GDM1 (cell line): Measurements from ENCODE around the gene CRYBG1.
"Not testable (repeated sequence)": the region's sequence is repeated elsewhere in the genome, so short reads cannot be mapped to it uniquely, and the experiment has no call there.

Experiments
- DNase-seq: peaks from one replicate; lab custom pipeline; 2025; lab: John Stamatoyannopoulos, UW

The CRYBG1 gene

DNA sequence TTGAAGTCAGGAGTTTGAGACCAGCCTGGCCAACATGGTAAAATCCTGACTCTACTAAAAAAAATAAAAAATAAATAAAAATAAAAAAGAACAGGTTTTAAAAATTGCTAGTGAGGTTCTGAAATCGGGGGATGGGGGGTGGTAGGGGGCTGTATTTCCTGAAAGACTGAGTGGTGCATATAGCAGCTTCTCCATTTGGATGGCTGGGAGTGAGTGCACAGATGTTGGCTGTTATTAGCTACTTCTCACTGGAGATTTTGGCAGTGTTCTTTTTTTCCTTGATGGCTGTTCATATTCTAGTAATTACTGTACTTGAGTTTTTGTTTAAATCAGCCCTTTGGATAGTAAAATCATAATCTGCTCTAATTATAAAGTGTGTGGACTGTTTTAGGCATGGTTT lies 189.0 kb downstream of the CRYBG1 start:
- no peak for DNase-seq

DNA sequence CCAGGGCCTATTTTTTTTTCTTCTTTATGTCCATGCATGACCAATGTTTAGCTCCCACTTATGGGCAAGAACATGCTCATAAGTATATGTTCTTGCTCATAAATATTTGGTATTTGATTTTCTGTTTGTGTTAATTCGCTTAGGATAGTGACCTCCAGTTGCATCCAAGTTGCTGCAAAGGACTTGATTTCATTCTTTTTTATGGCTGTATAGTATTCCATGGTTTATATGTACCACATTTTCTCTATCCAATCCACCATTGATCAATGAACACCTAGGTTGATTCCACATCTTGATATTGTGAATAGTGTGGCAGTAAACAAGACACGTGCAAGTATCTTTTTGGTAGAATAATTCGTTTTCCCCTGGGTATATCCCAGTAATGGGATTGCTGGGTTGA lies 190.6 kb downstream of the CRYBG1 start:
- DNase-seq = no peak

DNA sequence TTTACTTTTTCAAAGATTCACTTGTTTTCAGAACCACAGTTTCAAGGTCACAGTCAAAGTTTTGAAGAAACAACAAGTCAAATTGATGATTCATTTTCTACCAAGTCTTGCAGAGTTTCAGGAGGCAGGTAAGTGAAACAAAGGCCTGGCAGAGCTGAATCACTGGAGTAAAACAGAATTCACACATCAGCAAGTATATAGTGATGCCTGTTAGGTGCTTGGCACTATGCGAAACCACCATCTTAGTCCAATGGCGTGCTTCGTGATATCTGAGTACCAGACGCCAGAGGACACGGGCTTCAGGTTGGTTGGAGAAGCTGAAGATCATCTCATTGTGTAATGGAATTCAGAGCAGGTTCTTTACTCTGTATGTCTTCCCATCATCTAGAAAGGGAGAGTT lies 192.9 kb downstream of the CRYBG1 start:
- DNase-seq = no peak

DNA sequence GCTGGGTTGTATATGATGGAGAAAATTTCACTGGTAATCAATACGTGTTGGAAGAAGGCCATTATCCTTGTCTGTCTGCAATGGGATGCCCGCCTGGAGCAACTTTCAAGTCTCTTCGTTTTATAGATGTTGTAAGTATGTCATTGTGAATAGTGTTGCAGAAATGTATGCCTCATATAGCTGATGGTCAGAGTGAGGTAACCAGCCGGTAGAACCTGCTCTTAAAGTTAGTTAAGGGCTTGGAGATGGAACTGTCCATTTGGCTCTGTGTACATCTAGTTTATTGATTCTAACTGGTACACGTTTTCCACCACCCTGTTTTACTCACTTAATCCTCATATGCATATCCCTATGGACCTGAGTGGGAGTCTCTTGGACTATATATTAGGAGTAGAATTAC lies 195.2 kb downstream of the CRYBG1 start:
- no peak for DNase-seq

DNA sequence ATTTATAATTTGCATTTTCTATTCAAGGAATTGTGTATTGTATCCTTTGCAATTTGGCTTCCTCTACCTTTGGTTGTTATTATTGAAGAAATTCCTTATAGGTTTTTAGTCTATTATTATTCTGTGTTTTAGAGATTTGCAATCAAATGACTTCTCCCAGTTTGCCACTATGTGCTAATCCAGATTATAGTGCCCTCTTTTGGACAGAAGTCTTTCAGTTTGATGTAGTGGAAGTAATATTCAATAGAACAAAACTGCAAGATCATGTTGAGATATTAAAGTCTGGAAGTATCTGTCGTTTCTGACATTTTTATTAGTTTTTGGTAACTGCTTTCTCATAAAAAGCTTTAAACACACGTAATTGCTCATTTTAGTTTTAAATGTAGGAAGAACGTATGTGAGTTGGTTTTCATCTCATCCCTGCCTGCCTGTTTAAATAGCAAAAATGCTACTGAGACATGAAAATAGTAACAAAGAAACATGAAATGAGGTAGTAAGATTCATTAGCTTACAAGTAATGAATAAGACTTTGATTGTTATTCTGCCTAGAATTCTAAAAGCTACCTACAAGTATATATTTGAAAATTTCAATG lies 195.9 kb downstream of the CRYBG1 start:
- no peak for DNase-seq

DNA sequence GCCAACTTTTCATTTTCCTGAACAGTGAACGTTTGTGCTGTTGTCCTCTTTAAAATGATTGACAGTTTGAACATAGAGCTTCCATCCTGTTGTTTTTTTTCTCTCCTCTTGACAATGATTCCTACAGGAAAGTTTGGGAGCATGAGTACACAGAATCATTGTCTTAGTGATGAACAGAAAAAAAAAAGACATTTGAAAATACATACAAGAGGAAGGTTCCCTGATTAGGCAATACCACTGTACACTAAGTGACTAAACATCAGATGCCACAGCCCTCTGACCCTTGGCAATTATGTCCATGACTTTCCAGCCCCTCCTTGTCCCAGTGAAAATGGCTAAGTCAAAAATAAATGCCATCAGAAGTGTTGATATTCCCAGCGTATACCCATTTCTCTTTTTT lies 197.3 kb downstream of the CRYBG1 start:
- DNase-seq = no peak

DNA sequence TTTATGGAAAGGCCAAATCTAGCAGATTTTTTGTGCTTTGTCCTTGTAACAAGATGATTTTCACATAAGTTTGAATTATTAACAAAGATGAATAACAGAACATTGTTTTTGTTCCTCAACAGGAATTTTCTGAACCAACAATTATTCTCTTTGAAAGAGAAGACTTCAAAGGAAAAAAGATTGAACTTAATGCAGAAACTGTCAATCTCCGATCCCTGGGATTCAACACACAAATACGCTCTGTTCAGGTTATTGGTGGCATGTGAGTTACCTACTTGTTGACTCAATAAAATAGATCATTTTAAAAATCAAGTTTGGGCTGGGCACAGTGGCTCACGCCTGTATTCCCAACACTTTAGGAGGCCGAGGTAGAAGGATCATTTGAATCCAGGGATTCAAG lies 197.8 kb downstream of the CRYBG1 start:
- no peak for DNase-seq

DNA sequence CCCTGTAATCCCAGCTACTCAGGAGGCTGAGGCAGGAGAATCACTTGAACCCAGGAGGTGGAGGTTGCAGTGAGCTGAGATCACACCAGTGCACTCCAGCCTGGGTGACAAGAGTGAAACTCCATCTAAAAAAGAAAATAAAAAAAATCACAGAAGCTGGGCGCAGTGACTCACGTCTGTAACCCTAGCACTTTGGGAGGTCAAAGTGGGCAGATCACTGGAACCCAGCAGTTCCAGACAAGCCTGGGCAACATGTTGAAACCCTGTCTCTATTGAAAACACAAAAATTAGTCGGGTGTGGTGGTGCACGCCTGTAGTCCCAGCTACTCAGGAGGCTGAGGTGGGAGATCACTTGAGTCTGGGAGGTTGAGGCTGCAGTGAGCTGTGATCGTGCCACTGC lies 199.1 kb downstream of the CRYBG1 start:
- DNase-seq = not testable (repeated sequence)

DNA sequence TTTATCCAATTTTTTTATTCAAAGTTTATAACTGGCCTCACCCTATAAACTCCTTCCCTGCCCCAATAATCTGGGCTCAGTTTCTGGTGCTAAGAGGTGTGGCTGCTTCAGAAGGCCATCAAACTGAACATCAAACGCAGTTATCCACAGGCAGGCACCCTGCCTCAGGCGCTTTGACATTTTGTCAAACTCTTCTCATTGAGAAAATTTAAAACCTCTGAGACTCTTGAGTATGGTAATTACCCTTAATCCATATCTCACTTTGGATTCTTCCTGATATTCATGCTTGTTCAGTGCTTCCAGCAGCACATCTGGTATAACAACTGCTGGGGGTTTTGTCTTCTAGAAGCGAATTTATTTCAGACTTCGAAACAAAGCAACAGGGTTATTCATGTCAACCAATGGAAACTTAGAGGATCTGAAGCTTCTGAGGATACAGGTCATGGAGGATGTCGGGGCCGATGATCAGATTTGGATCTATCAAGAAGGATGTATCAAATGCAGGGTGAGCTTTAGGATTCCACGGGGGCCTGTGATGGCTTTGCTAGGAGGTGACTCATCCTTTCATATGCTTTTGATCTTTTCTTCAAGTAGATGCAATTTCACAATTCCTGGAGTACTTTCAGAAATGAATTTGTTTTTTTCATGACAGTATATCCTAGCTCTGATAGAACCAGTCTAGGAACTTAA lies 200.6 kb downstream of the CRYBG1 start:
- DNase-seq = no peak

DNA sequence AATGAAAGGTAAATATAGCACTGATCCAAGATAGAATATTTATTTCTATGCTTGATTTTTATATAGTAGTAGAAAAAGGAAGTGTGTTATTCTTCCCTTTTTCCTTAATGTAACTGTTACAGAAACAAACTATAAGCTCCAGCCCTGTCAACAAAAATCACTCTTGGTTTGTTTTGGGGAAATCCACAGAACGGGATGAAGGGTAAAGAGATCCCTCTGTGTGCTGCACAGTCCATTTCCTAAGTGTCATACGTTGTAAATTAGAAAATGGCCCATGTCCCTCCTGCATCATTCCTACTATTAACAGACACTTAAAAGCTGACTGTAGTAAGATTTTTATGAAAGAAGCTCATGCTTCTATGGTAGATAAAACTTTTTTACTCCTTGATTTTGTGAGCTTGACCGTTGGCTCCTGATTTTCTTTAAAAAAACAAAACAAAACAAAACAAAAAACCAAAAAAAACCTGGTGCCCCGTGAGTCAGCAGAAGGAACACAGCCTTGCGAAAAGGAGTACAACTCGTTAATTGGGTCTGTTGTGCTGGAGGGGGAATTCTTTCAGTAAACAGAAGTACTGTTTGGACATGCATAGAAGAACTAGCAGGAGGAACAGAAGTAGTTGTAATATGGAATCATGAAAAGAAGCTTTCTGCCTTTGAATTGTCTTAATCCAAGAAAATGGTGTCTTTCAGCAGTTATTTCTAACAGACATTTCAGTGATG lies 201.3 kb downstream of the CRYBG1 start:
- DNase-seq = no peak

DNA sequence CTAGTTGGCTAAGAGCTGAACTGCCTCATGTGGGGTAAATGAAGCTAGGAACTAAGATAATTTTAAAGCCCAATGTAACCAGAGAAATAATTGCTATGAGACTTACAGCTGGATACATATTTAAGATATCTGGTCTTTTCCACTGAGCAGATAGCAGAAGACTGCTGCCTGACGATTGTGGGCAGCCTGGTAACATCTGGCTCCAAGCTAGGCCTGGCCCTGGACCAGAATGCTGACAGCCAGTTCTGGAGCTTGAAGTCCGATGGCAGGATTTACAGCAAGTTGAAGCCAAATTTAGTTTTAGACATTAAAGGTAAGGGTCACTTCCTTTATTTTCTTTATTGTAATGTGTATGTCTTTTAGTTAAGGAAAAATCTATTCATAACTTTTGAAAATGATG lies 203.1 kb downstream of the CRYBG1 start:
- no peak for DNase-seq

DNA sequence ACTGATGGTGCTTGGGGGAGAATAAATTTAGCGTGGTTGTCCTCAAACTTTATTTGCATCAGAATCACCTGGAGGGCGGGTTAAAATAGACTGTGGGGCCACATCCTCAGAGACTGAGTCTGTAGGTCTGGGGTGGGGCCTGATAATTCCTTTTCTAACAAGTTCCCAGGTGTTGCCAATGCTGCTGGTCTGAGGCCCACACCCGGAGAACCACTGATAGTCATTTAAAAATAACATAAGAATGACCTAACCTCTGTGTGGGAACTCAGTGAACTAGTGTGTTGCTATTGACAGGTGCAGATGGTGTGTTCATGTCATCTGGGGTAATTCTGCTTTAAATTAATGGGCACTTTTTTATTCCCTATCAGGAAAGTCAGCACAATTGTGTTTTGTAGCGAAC lies 204.0 kb downstream of the CRYBG1 start:
- DNase-seq = no peak

DNA sequence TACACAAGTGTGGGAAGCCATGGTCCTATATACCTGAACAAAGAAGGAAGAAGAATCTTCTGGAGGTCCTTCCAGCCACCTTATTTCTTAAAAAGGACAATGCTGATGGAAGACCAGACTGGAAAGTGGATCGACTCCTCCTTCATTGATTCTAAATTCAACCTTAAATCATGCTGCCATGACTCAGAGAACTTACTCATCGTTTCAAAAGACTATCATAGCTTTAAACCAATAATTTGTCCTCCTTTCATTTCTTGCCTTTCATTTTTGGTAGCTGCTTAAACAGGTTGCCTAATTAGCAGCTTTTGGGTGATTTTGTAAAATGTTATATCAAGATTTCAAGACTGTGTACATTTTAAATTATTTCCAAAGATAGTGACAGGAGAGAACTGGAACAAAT lies 208.0 kb downstream of the CRYBG1 start:
- no peak for DNase-seq

DNA sequence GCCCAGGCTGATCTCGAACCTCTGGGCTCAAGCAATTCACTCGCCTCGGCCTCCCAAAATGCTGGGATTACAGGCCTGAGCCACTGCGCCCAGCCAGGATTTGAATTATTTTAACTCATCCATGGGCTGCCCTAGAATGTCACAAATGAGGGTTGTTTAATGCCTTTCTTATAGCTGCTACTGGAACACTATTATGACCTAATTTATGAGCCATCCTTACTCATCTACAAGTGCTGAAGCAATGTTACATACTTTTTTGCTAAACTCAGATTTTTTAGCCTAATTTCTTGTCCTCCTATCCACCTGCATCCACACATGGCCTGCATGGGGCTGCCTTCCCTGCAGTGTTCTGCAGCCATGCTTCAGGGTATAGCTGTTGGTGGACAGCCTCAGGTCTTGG lies 208.9 kb downstream of the CRYBG1 start:
- DNase-seq = no peak

DNA sequence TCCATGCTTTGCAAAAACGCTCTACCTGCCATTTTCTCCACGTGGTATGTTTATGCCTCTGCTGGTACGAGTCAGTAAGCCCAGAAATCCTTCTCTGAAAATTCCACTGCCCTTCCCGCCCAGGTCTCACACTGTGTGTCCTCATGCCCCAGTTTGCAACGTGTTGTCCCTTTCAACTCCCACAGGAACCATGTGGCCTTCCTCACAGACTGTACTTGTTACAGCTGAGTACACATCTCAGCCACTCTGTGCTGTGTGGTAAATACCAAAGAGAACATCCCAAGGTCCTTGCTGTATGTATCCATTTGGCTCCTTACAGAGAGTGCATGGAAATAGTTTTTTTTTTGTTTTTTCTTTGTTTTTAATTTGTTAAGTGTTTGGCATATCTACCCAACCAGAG lies 211.9 kb downstream of the CRYBG1 start:
- DNase-seq = no peak

DNA sequence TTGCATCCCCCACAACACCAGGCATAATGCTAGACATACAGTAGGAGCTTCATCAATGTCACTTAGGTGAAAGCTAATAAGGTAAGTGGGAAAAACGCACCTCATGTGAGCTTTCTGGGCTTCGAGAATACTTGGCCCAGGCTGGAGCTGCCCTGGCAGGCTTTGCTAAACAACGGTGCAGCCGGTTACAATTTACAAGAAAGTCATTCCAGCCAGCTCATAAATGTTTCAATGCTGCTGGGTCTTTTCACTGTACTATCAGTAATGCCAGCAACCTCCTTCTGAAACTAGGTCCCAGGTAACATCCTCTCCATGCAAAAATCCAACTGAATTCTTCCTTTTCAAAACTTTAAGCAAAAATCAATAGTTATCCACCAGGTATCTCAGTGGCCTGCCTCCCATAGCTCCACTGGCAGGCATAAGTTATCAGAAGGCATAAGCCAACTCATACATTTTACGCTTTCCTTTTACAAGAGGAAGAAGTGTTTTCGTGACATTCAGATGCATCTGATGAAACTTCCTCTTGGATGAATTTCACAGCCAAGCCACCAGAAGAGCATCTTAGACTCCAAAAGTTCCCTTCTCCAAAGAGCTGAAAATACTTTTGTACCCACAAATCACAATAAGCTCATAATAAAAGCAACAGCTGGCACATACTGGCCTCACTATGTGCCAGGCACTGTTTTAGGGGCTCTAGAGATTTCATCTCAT lies 212.5 kb downstream of the CRYBG1 start:
- DNase-seq = no peak

DNA sequence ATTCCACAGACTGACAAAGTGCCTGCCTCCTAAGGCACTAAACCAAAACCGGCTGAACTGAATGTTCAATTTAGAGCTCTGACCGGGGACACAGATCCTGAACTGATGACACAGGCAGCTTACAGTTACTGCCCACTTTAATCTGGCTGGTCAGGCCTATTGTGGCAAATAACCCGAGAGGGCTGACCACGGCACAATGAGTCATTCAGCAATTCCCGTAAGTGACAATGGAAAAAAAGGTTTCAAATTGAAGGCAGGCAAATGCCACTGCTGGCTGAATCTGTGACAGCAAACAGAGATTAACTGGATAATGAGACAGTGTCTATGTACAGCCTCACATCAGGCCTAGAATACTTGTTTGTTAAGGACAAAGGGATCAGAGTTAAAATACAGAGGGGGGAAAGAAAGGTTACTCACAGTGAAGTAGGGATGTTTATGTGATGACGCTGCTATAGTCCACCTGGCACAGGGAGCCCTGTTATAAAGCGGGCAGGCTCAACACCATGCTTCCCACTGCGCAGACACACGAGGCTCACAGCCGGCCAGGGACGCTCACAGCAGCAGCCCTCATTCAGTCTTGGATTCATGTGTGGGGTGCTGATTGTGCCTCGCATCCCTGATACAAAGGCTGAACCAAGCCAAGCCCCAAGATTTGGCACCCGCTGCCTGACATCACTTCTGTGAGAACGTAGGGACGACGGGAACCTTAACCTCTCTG lies 214.4 kb downstream of the CRYBG1 start:
- no peak for DNase-seq

DNA sequence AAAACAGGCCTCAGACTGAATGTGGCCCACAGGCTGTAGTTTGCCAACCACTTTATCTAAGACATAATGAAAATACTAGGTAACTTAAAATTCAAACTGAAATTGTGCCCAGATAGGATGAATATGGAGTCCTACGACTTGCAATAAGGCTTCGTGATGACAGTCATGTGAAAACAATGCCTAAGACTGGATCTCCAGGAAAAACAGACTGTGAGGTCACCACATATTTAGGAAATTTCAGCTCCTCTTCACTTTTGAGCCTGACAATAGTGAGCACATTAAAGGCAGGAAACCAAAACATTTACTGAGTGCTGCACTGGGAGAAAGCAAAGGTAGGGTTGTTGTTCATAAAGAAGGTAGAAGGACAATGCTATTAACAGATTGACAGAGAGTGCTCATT lies 218.8 kb downstream of the CRYBG1 start:
- no peak for DNase-seq

DNA sequence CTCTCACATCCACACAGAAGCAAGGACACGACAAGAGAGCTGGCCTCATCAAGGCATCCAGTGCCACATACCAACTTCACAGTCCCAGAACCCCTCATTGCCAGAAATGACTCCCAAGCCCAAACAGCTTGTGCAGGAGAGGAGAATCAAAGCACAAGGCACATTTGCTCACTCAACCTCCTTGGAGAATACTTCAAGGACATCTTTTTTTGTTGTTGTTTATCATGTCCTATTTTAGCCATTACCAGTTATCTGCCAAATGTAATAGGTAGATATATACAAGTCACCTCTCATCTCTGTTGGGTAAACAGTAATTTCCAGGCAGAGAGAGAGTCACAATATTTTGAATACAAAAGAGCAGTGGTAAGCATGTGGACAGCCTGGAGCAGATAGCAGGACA lies 221.0 kb downstream of the CRYBG1 start:
- DNase-seq = no peak

DNA sequence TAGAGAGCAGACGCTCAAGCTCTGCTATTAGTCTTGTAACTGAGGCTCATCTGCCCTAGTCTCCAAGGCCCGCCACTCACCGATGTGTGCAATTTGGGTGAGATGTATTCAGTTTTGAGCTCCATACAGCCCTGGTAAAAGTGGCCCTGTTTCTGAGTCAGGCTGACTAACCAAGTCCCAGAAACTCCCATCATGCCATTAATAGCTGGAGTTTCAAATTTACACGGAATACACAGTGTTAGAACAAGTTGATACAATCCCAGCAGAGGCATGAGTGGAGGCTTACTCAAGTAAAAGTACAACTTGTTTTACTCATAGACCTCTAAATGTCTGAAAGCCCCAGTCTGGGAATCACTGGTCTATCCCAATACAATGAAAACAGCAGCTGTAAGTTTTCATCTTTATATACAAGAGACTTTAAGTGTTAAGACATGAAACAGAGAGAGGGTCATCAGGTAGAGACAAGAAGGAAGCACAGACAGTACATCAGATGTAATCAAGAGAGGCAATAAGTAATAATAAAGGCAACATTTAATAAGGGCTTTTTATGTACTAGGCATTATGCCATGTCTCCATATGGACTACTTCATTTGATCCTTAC lies 226.4 kb downstream of the CRYBG1 start:
- no peak for DNase-seq

DNA sequence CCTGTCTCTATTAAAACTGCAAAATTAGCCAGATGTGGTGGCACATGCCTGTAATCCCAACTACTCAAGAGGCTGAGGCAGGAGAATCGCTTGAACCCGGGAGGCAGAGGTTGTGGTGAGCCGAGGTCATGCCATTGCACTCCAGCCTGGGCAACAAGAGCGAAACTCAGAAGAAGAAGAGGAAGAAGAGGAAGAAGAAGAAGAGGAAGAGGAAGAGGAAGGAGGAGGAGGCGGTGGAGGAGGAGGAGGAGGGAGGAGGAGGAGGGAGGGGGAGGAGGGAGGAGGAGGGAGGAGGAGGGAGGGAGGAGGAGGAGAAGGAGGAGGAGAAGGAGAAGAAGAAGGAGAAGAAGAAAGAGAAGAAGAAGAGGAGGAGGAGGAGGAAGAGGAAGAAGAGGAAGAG lies 228.4 kb downstream of the CRYBG1 start:
- DNase-seq = not testable (repeated sequence)
